ENCODE data around the gene SPOCK1.

The SPOCK1 gene

DNA sequence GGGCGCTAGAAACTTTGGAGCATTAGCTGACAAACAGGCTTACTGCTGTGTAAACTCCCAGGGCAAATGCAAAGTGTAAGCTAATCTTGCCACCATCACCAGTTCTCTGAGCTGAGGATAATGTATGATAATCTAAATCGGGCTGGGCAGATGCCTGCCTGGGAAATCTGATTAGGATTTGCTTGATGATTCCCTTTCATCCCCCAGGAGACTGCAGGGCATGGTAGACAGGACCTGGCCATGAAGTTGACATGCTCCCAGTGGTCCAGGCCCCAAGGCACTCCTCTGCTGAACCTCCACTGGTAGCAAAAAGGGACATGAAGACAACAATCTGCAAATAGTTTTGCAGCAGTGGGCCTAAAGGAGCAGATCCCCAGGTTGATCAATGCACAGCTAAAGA is 317.5 kb downstream of the SPOCK1 start:
- ATAC-seq (ENCODE audit: low read depth), result no peak
- no peaks in the 10 kb centered on the region for H3K4me1 ChIP-seq (ENCODE audit: insufficient read depth, poor library complexity, severe bottlenecking)
- no peaks in the 10 kb centered on the region for H3K27me3 ChIP-seq (ENCODE audit: insufficient read depth, poor library complexity, severe bottlenecking)
- no peak for DNase-seq (ENCODE audit: low spot score)
- no peaks in the 10 kb centered on the region for H3K9me3 ChIP-seq (ENCODE audit: severe bottlenecking)
- H3K36me3 ChIP-seq (ENCODE audit: low read depth), result no peaks in the 10 kb centered on the region
- no peak overlapping the region for H3K27ac ChIP-seq (ENCODE audit: poor library complexity, severe bottlenecking)
- TF ChIP-seq, protein P1, sequence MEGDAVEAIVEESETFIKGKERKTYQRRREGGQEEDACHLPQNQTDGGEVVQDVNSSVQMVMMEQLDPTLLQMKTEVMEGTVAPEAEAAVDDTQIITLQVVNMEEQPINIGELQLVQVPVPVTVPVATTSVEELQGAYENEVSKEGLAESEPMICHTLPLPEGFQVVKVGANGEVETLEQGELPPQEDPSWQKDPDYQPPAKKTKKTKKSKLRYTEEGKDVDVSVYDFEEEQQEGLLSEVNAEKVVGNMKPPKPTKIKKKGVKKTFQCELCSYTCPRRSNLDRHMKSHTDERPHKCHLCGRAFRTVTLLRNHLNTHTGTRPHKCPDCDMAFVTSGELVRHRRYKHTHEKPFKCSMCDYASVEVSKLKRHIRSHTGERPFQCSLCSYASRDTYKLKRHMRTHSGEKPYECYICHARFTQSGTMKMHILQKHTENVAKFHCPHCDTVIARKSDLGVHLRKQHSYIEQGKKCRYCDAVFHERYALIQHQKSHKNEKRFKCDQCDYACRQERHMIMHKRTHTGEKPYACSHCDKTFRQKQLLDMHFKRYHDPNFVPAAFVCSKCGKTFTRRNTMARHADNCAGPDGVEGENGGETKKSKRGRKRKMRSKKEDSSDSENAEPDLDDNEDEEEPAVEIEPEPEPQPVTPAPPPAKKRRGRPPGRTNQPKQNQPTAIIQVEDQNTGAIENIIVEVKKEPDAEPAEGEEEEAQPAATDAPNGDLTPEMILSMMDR (IDR thresholded peaks at IDR 0.05; ENCODE audit: poor library complexity, severe bottlenecking), result no peak
- H3K4me3 ChIP-seq (ENCODE audit: severe bottlenecking), result no peak overlapping the region

DNA sequence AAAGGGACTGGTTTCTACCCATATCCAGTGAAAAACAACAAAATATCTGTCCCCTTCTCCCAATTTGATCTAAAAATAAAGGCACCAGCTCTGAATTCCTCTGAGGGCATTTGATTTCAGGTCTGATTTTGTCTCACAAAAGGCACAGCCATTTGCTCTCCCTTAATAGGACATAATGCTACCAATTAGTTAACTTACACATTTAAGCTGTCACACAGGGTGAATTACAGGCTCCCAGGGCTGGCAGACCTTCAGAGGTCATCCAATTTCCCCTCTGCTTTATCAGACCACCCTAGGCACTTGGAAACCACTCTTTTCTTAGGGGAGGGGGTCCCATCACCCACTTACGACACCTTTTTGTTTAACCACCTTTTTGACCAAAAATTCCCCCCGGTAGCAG is 319.9 kb downstream of the SPOCK1 start:
- H3K9me3 ChIP-seq (ENCODE audit: severe bottlenecking), result no peaks in the 10 kb centered on the region
- no peak overlapping the region for H3K4me3 ChIP-seq (ENCODE audit: severe bottlenecking)
- no peak for DNase-seq (ENCODE audit: low spot score)
- H3K27ac ChIP-seq (ENCODE audit: poor library complexity, severe bottlenecking), result no peak overlapping the region
- no peaks in the 10 kb centered on the region for H3K27me3 ChIP-seq (ENCODE audit: insufficient read depth, poor library complexity, severe bottlenecking)
- TF ChIP-seq, protein P1 (IDR thresholded peaks at IDR 0.05; ENCODE audit: poor library complexity, severe bottlenecking), result no peak
- ATAC-seq (ENCODE audit: low read depth), result no peak
- H3K4me1 ChIP-seq (ENCODE audit: insufficient read depth, poor library complexity, severe bottlenecking), result no peaks in the 10 kb centered on the region
- H3K36me3 ChIP-seq (ENCODE audit: low read depth), result no peaks in the 10 kb centered on the region

DNA sequence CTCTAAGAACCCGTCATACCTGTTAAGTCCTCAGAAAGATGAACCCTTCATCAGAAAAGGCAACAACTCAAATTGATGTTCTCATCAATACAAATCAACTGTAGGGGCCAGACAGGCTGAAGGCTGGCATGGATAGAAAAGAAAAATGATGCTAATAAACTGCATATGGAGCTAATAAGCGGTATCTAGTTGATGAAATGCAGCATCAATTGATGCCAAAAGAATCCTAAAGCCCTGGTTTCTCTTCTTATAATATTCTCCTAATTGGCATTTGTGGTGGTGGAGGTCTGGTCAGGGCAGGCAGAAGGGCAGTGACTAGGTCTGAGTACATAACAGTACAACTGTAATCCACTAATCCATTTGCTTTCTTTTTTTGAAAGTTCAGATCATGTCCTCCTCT is 322.5 kb downstream of the SPOCK1 start:
- H3K27ac ChIP-seq (ENCODE audit: poor library complexity, severe bottlenecking), result no peak overlapping the region
- no peaks in the 10 kb centered on the region for H3K27me3 ChIP-seq (ENCODE audit: insufficient read depth, poor library complexity, severe bottlenecking)
- no peaks in the 10 kb centered on the region for H3K9me3 ChIP-seq (ENCODE audit: severe bottlenecking)
- no peaks in the 10 kb centered on the region for H3K36me3 ChIP-seq (ENCODE audit: low read depth)
- DNase-seq (ENCODE audit: low spot score), result no peak
- TF ChIP-seq, protein P1 (IDR thresholded peaks at IDR 0.05; ENCODE audit: poor library complexity, severe bottlenecking), result no peak
- no peaks in the 10 kb centered on the region for H3K4me1 ChIP-seq (ENCODE audit: insufficient read depth, poor library complexity, severe bottlenecking)
- no peak for ATAC-seq (ENCODE audit: low read depth)
- H3K4me3 ChIP-seq (ENCODE audit: severe bottlenecking), result no peak overlapping the region

DNA sequence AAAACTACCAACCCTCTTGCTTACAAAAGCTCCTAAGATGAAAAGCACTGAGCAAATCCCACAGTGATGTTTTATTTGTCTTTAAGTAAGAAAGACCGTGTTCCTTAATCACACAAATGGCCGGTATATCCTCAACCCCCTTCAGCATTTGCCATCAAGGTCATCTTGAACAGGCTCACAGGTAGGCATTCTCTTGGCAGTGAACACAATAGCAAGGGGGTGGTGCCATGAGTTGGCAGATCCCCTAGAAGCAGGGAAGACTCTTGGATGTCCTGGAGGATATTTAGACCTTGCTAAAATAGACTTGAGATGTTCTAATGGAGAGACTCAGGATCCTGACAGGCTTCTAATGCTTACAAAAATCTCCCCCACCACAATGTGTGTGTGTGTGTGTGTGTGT is 323.0 kb downstream of the SPOCK1 start:
- DNase-seq (ENCODE audit: low spot score) (no peak), ATAC-seq (ENCODE audit: low read depth) (no peak)
- Histone ChIP-seq H3K36me3 (ENCODE audit: low read depth) (no peaks in the 10 kb centered on the region), H3K4me1 (ENCODE audit: insufficient read depth, poor library complexity, severe bottlenecking) (no peaks in the 10 kb centered on the region), H3K27ac (ENCODE audit: poor library complexity, severe bottlenecking) (no peak overlapping the region), H3K4me3 (ENCODE audit: severe bottlenecking) (no peak overlapping the region), H3K9me3 (ENCODE audit: severe bottlenecking) (no peaks in the 10 kb centered on the region), H3K27me3 (ENCODE audit: insufficient read depth, poor library complexity, severe bottlenecking) (no peaks in the 10 kb centered on the region)
- TF ChIP-seq, protein P1 (IDR thresholded peaks at IDR 0.05; ENCODE audit: poor library complexity, severe bottlenecking), result no peak

DNA sequence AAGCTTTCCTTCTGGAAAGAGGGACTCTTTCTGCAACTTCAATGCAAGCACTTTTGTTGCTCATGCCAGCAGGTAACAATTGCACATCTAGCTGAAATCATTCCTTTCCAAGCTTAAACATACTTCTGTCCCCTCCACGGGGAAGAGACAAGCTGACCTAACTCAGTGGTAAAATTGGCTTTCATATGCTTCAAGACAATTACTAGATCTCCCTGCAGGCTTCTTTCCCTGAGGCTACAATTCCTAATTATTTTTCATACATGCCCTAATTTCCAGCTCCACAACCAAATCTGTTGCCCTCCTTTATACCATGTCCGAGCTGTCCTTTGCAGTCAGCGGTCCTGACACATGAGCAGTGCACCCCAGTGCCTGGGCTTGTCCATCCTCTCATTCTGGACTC is 324.9 kb downstream of the SPOCK1 start:
- Histone ChIP-seq H3K36me3 (ENCODE audit: low read depth) (no peaks in the 10 kb centered on the region), H3K9me3 (ENCODE audit: severe bottlenecking) (no peaks in the 10 kb centered on the region), H3K27me3 (ENCODE audit: insufficient read depth, poor library complexity, severe bottlenecking) (no peaks in the 10 kb centered on the region), H3K4me3 (ENCODE audit: severe bottlenecking) (no peak overlapping the region), H3K27ac (ENCODE audit: poor library complexity, severe bottlenecking) (no peak overlapping the region), H3K4me1 (ENCODE audit: insufficient read depth, poor library complexity, severe bottlenecking) (no peaks in the 10 kb centered on the region)
- ATAC-seq (ENCODE audit: low read depth) (no peak), DNase-seq (ENCODE audit: low spot score) (no peak)
- TF ChIP-seq, protein P1 (IDR thresholded peaks at IDR 0.05; ENCODE audit: poor library complexity, severe bottlenecking), result no peak
